H1 (cell line): ENCODE results near the gene TMED4. TPM values are rescaled to one million over a fixed set of nuclear protein-coding genes. Genes with fewer than 3 reads are reported as not detected.

Experiments
- CTCF ChIA-PET: fragments of 300-600 bp; sonication (Branson Sonifier 250); formaldehyde crosslinking; loops from one replicate; lab custom pipeline; 2021; ENCODE audit not compliant: partially characterized antibody; lab: Charles Lee
- POLR2A ChIA-PET: fragments of 300-600 bp; sonication (Branson Sonifier 250); formaldehyde crosslinking; loops from one replicate; lab custom pipeline; 2021; ENCODE audit warnings: inconsistent platforms; ENCODE audit not compliant: partially characterized antibody; lab: Charles Lee
- DNase-seq, 2 experiments: peaks; one replicate each; pipeline versions ENCODE4 v3.0.0 to v3.0.0-alpha.2; 2010 to 2022; ENCODE audit warnings: low spot score in 2 of 2, low read depth in 1 of 2, mixed read lengths in 1 of 2
- FAIRE-seq: peaks from 2 replicates; lab custom pipeline; 2011; peaks lifted over from hg19 to GRCh38; lab: Jason Lieb, UNC
- H2AFZ ChIP-seq: 2 replicates; pipeline ENCODE4 v1.8.1; 2012; ENCODE audit warnings: low read length, inconsistent platforms
- H2AK5ac ChIP-seq: 2 replicates; pipeline ENCODE4 v1.6.1; 2013; ENCODE audit warnings: low read depth, low read length
- H2BK120ac ChIP-seq: replicated peaks from 2 replicates; pipeline ENCODE3; 2013; ENCODE audit warnings: low read depth, low read length, inconsistent platforms
- H2BK12ac ChIP-seq: 2 replicates; pipeline ENCODE4 v1.6.1; 2013; ENCODE audit warnings: low read depth, low read length
- H2BK15ac ChIP-seq: 2 replicates; pipeline ENCODE4 v1.6.1; 2013; ENCODE audit warnings: low read length
- H2BK20ac ChIP-seq: 2 replicates; pipeline ENCODE4 v1.6.1; 2013; ENCODE audit warnings: low read length
- H2BK5ac ChIP-seq: 2 replicates; pipeline ENCODE4 v1.6.1; 2013; ENCODE audit warnings: low read depth, low read length
- H3K14ac ChIP-seq: 2 replicates; pipeline ENCODE4 v1.6.1; 2013; ENCODE audit warnings: inconsistent platforms; ENCODE audit not compliant: insufficient read length
- H3K18ac ChIP-seq: 2 replicates; pipeline ENCODE4 v1.6.1; 2013; ENCODE audit warnings: low read length; ENCODE audit errors: extremely low read depth
- H3K23ac ChIP-seq: 2 replicates; pipeline ENCODE4 v1.6.1; 2013; ENCODE audit warnings: inconsistent platforms; ENCODE audit not compliant: insufficient read length
- H3K23me2 ChIP-seq: 2 replicates; pipeline ENCODE4 v1.6.1; 2013; ENCODE audit warnings: low read depth, low read length
- H3K27ac ChIP-seq: 2 replicates; pipeline ENCODE4 v1.6.1; 2011; ENCODE audit warnings: low read depth, low read length, inconsistent platforms
- H3K27me3 ChIP-seq, 4 experiments: replicated peaks in 1 of 4; 1 replicate in 1 of 4; 2 replicates in 3 of 4; pipeline versions ENCODE4 v1.6.1 to v1.8.1; 2011 to 2013; ENCODE audit warnings: low read length in 3 of 4, mild to moderate bottlenecking in 3 of 4, inconsistent platforms in 2 of 4, mixed read lengths in 2 of 4, moderate library complexity in 1 of 4; ENCODE audit not compliant: control insufficient read depth in 3 of 4, insufficient read depth in 3 of 4; ENCODE audit errors: extremely low read depth in 1 of 4
- H3K36me3 ChIP-seq, 4 experiments: 2 replicates each; pipeline versions ENCODE4 v1.6.1 to v1.8.1; 2011 to 2013; ENCODE audit warnings: mild to moderate bottlenecking in 4 of 4, low read length in 3 of 4, moderate library complexity in 2 of 4, control low read depth in 1 of 4, inconsistent platforms in 1 of 4; ENCODE audit not compliant: insufficient read depth in 4 of 4, control insufficient read depth in 2 of 4
- H3K4ac ChIP-seq: replicated peaks from 2 replicates; pipeline ENCODE3; 2013; ENCODE audit warnings: low read length, low read depth, mixed read lengths, inconsistent platforms; ENCODE audit not compliant: insufficient read length
- H3K4me1 ChIP-seq, 4 experiments: replicated peaks in 1 of 4; 1 replicate in 1 of 4; 2 replicates in 3 of 4; pipeline versions ENCODE4 v1.6.1 to v1.8.1; 2011 to 2013; ENCODE audit warnings: low read length in 3 of 4, inconsistent platforms in 2 of 4, mixed read lengths in 1 of 4; ENCODE audit not compliant: insufficient read depth in 4 of 4, control insufficient read depth in 3 of 4
- H3K4me2 ChIP-seq, 2 experiments: 2 replicates each; pipeline versions ENCODE4 v1.6.1 to v1.8.1; 2011 to 2013; ENCODE audit warnings: low read depth in 2 of 2, low read length in 2 of 2, control low read depth in 1 of 2, inconsistent platforms in 1 of 2, mild to moderate bottlenecking in 1 of 2; ENCODE audit not compliant: insufficient read depth in 1 of 2
- H3K4me3 ChIP-seq, 4 experiments: fragments of 200-600, 300-600 bp in 1 of 4; sonication (generic), shearing (Covaris generic), sonication (Bioruptor Twin) in 1 of 4; 2 replicates each; pipeline versions ENCODE4 v1.5.1 to v1.8.1; 2011 to 2016; ENCODE audit warnings: low read length in 4 of 4, low read depth in 3 of 4, control low read depth in 2 of 4, inconsistent platforms in 2 of 4, mild to moderate bottlenecking in 2 of 4, mixed read lengths in 1 of 4, moderate library complexity in 1 of 4; ENCODE audit not compliant: insufficient read depth in 2 of 4; ENCODE audit errors: extremely low read depth in 1 of 4
- H3K56ac ChIP-seq: replicated peaks from 2 replicates; pipeline ENCODE3; 2013; ENCODE audit warnings: low read depth, mild to moderate bottlenecking, mixed read lengths, low read length, inconsistent platforms; ENCODE audit not compliant: insufficient read length
- H3K79me1 ChIP-seq: 2 replicates; pipeline ENCODE4 v1.6.1; 2013; ENCODE audit warnings: low read depth, low read length, control low read depth
- H3K79me2 ChIP-seq, 2 experiments: 2 replicates each; pipeline versions ENCODE4 v1.6.1 to v1.8.1; 2012 to 2013; ENCODE audit warnings: low read length in 2 of 2, mild to moderate bottlenecking in 2 of 2, inconsistent platforms in 1 of 2; ENCODE audit not compliant: insufficient read depth in 2 of 2, control insufficient read depth in 1 of 2
- H3K9ac ChIP-seq, 4 experiments: replicated peaks in 1 of 4; 1 replicate in 1 of 4; 2 replicates in 3 of 4; pipeline versions ENCODE4 v1.6.1 to v1.8.1; 2011 to 2013; ENCODE audit warnings: low read depth in 3 of 4, low read length in 3 of 4, control low read depth in 2 of 4, mild to moderate bottlenecking in 2 of 4, moderate library complexity in 2 of 4, inconsistent platforms in 1 of 4; ENCODE audit errors: extremely low read depth in 1 of 4
- H3K9me3 ChIP-seq, 2 experiments: 2 replicates each; pipeline versions ENCODE4 v1.6.1 to v1.8.1; 2012 to 2013; ENCODE audit warnings: mild to moderate bottlenecking in 2 of 2, moderate library complexity in 2 of 2, control low read depth in 1 of 2, inconsistent platforms in 1 of 2, low read depth in 1 of 2, low read length in 1 of 2, mixed read lengths in 1 of 2; ENCODE audit not compliant: insufficient read depth in 2 of 2
- H4K20me1 ChIP-seq, 2 experiments: replicated peaks in 1 of 2; 2 replicates each; pipeline versions ENCODE3 to v1.8.1; 2011 to 2013; ENCODE audit warnings: inconsistent platforms in 2 of 2, low read length in 2 of 2, mild to moderate bottlenecking in 1 of 2; ENCODE audit not compliant: insufficient read depth in 2 of 2, control insufficient read depth in 1 of 2
- H4K5ac ChIP-seq: 2 replicates; pipeline ENCODE4 v1.6.1; 2013; ENCODE audit warnings: low read length, low read depth, mixed read lengths, inconsistent platforms; ENCODE audit not compliant: insufficient read length
- H4K8ac ChIP-seq: 2 replicates; pipeline ENCODE4 v1.8.0; 2013; ENCODE audit warnings: mild to moderate bottlenecking, moderate library complexity, low read length, inconsistent platforms; ENCODE audit not compliant: insufficient read depth; ENCODE audit errors: extremely low read depth
- H4K91ac ChIP-seq: replicated peaks from 2 replicates; pipeline ENCODE3; 2013; ENCODE audit warnings: low read length, mixed read lengths, inconsistent platforms; ENCODE audit not compliant: insufficient read length
- ASH2L ChIP-seq: fragments of 200-600, 300-600 bp; sonication (generic); IDR thresholded peaks from one replicate; pipeline ENCODE4 v1.7.1; 2017; ENCODE audit warnings: low read length
- CBX8 ChIP-seq: fragments of 300-800, 300-1000 bp; sonication (generic); IDR thresholded peaks from 2 replicates; pipeline ENCODE4 v1.7.1; 2016; ENCODE audit warnings: low read depth, low read length, borderline replicate concordance
- HDAC6 ChIP-seq: IDR thresholded peaks from one replicate; pipeline ENCODE4 v1.7.1; 2012; ENCODE audit warnings: low read depth, mild to moderate bottlenecking, inconsistent platforms, low read length, moderate library complexity
- MAX ChIP-seq: IDR thresholded peaks from 2 replicates; pipeline ENCODE4 v1.6.1; 2012; ENCODE audit warnings: inconsistent platforms
- POLR2A ChIP-seq, 2 experiments: IDR thresholded peaks; 1 replicate in 1 of 2; 2 replicates in 1 of 2; pipeline ENCODE4 v1.6.1; 2011; ENCODE audit warnings: low read depth in 2 of 2, low read length in 2 of 2, mild to moderate bottlenecking in 2 of 2; ENCODE audit errors: control extremely low read depth in 1 of 2
- RBBP5 ChIP-seq: IDR thresholded peaks from 2 replicates; pipeline ENCODE4 v1.7.1; 2012; ENCODE audit warnings: low read depth, mild to moderate bottlenecking, inconsistent platforms, low read length, moderate library complexity, borderline replicate concordance
- RXRA ChIP-seq: IDR thresholded peaks from 2 replicates; pipeline ENCODE4 v1.6.1; 2011; ENCODE audit warnings: low read depth, mild to moderate bottlenecking, low read length, moderate library complexity; ENCODE audit not compliant: insufficient read depth
- SIN3A ChIP-seq, 2 experiments: IDR thresholded peaks in 1 of 2; conservative IDR thresholded peaks in 1 of 2; 2 replicates each; pipeline ENCODE4 v1.6.1; 2011 to 2012; ENCODE audit warnings: low read length in 2 of 2, improper control_type of control experiment in 1 of 2, low read depth in 1 of 2, mild to moderate bottlenecking in 1 of 2
- SP2 ChIP-seq: IDR thresholded peaks from 2 replicates; pipeline ENCODE4 v1.6.1; 2012; ENCODE audit warnings: mild to moderate bottlenecking, low read length, inconsistent platforms
- SP4 ChIP-seq: IDR thresholded peaks from 2 replicates; pipeline ENCODE4 v1.6.1; 2012; ENCODE audit warnings: low read length, inconsistent platforms
- SUZ12 ChIP-seq: fragments of 200-600 bp; sonication (generic); IDR thresholded peaks from 2 replicates; pipeline ENCODE4 v1.6.1; 2012; ENCODE audit warnings: mild to moderate bottlenecking, inconsistent platforms, low read length, moderate library complexity, mixed read lengths
- TAF1 ChIP-seq: IDR thresholded peaks from 2 replicates; pipeline ENCODE4 v1.6.1; 2011; ENCODE audit warnings: mild to moderate bottlenecking, low read depth, low read length
- TBP ChIP-seq: IDR thresholded peaks from 2 replicates; pipeline ENCODE4 v1.6.1; 2011; ENCODE audit warnings: low read depth, low read length, improper control_type of control experiment
- TCF12 ChIP-seq: IDR thresholded peaks from 2 replicates; pipeline ENCODE4 v1.6.1; 2011; ENCODE audit warnings: low read depth, mild to moderate bottlenecking, low read length
- YY1 ChIP-seq: IDR thresholded peaks from 2 replicates; pipeline ENCODE4 v1.6.1; 2011; ENCODE audit warnings: low read depth, mild to moderate bottlenecking, low read length
- polyA plus RNA-seq, 7 experiments: library from polyadenylated mRNA; depleted of rRNA in 3 of 7; stranded (reverse) in 5 of 7; unstranded in 2 of 7; fragments of >200 nt in 5 of 7; fragments of 200-250 nt in 2 of 7; gene quantifications; 1 replicate in 5 of 7; 2 replicates in 1 of 7; 4 replicates in 1 of 7; pipeline versions ENCODE4 v1.2.1 to v1.2.3, GENCODE V29; 2011 to 2013; ENCODE audit warnings: missing spikeins in 2 of 7, mixed read lengths in 2 of 7
- total RNA-seq: library from RNA; stranded (reverse); fragmentation: NEBNext Ultra II Directional; extraction: Animal tissue kit (Norgen Biotek cat#: 25700); gene quantifications from 2 replicates; pipeline ENCODE4 v1.2.1, GENCODE V29; 2021

The TMED4 gene
- total and polyA plus RNA-seq, 2 of the 8 experiments (the other 6 are each of a cell fraction or from before 2014, with no cell fraction given), result 44.9 to 76.7 TPM

GRCh38 chr7:44575054-44575453 lies 7.0 kb downstream of the TMED4 start:
- POLR2A ChIA-PET, result interaction anchor here (0.6 to 8.6 kb wide), 6 partner anchors 13 to 507 kb away, joined by 3 to 89 read pairs (median 4); partner anchors contain the start of genes NUDCD3 and OGDH
- TF ChIP-seq MAX (no peak), SP4 (no peak), SP2 (no peak), RBBP5 (no peak), ASH2L (no peak), CBX8 (no peak), SUZ12 (no peak), POLR2A (IDR thresholded peaks at IDR 0.05; ENCODE audit: control extremely low read depth in 1 of 2, low read depth in 2 of 2, low read length in 2 of 2) (no peak), HDAC6 (no peak), TCF12 (no peak), YY1 (no peak), TAF1 (no peak), RXRA (no peak), SIN3A (conservative IDR thresholded peaks at IDR 0.05 in 1 of 2, IDR thresholded peaks at IDR 0.05 in 1 of 2; ENCODE audit: low read depth in 1 of 2, low read length in 2 of 2) (no peak), TBP (no peak)

More at GRCh38 chr7:44575054-44575453, 7.0 kb downstream of the TMED4 start:
- peaks cover 0 to 20% of the 10 kb centered on the region in 2 experiments; a peak in 3 of 4 replicates for H3K79me2 ChIP-seq
- peaks cover 4 to 9% (median 5%) of the 10 kb centered on the region in 4 experiments; a peak in 5 of 7 replicates for H3K4me1 ChIP-seq
- DNase-seq (no peak), FAIRE-seq (no peak)
- no peak overlapping the region for H3K27ac ChIP-seq
- peaks cover 30 to 50% (median 37%) of the 10 kb centered on the region in 4 experiments for H3K36me3 ChIP-seq
- H3K9ac ChIP-seq, result no peak overlapping the region; a peak in 1 of 7 replicates
- no peak overlapping the region for H2BK15ac ChIP-seq
- H3K4me3 ChIP-seq, result peak overlapping the region in 2 of 4 experiments; percentile 63 to 87; a peak in 2 of 8 replicates
- H4K5ac ChIP-seq, result no peak overlapping the region
- no peak overlapping the region for H2BK5ac ChIP-seq
- H2AFZ ChIP-seq, result no peak overlapping the region
- H3K18ac ChIP-seq, result no peak overlapping the region
- peak overlapping the region; percentile 89 to 92; a peak in 3 of 4 replicates for H3K4me2 ChIP-seq
- H3K14ac ChIP-seq, result no peak overlapping the region
- H4K8ac ChIP-seq, result no peak overlapping the region
- H3K27me3 ChIP-seq, result no peaks in the 10 kb centered on the region
- H2BK120ac ChIP-seq, result no peak overlapping the region
- no peak overlapping the region for H3K4ac ChIP-seq
- H2BK20ac ChIP-seq, result no peak overlapping the region
- H3K79me1 ChIP-seq, result peaks cover 4% of the 10 kb centered on the region
- no peaks in the 10 kb centered on the region for H3K9me3 ChIP-seq
- H3K23me2 ChIP-seq, result peaks cover 12% of the 10 kb centered on the region; the same call in 1 of the 2 replicates
- CTCF ChIA-PET, result interaction anchor here (1.2 to 1.9 kb wide), 2 partner anchors 9 to 39 kb away, joined by 4 read pairs; no protein-coding TSS in a partner anchor
- peaks cover 0 to 4% of the 10 kb centered on the region in 2 experiments for H4K20me1 ChIP-seq
- H4K91ac ChIP-seq, result no peak overlapping the region
- no peak overlapping the region for H3K56ac ChIP-seq
- no peak overlapping the region for H3K23ac ChIP-seq
- H2AK5ac ChIP-seq, result no peak overlapping the region
- H2BK12ac ChIP-seq, result no peak overlapping the region
